Measurements from ENCODE around the gene OVOL1. TPM values are rescaled to one million over a fixed set of nuclear protein-coding genes. Genes with fewer than 3 reads are reported as not detected.

Gene OVOL1
- total RNA-seq, 4 donors from 2014 or later = 0.62 TPM; not detected in 3

DNA sequence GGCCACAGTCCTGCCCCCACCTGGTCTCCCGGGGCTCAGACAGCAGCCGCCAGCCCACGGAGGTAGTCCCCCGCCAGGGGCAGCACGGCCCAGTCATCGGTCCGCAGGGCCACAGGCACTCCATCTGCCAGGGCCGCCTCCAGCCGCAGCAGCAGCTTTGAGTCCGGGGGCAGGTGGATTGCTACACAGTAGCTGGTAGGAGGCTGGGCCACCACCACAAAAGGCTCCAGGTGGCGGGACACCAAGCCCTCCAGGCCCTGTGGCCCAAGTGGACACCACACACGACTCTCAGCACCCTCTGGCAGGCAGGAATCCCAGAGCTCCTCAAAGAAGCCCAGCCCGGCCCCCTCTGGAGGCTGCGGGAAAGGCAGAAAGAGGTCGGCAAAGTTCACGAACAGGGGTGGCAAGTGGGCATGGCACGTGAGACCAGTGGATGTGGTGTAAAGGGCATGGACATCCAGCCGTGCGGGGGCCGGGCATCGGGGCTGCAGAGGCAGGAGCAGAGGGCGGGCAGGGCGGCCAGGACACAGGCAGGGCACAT lies 9.0 kb upstream of the OVOL1 start:
- Histone ChIP-seq H3K27ac (no peak overlapping the region), H3K4me1 (peaks cover 0 to 64% (median 12%) of the 10 kb centered on the region in 3 donors), H3K4me3 (no peak overlapping the region), H3K36me3 (peaks cover 0 to 32% of the 10 kb centered on the region in 2 donors), H3K9me3 (no peaks in the 10 kb centered on the region), H3K27me3 (no peaks in the 10 kb centered on the region)
- ATAC-seq = no peak
- TF ChIP-seq, protein P1, sequence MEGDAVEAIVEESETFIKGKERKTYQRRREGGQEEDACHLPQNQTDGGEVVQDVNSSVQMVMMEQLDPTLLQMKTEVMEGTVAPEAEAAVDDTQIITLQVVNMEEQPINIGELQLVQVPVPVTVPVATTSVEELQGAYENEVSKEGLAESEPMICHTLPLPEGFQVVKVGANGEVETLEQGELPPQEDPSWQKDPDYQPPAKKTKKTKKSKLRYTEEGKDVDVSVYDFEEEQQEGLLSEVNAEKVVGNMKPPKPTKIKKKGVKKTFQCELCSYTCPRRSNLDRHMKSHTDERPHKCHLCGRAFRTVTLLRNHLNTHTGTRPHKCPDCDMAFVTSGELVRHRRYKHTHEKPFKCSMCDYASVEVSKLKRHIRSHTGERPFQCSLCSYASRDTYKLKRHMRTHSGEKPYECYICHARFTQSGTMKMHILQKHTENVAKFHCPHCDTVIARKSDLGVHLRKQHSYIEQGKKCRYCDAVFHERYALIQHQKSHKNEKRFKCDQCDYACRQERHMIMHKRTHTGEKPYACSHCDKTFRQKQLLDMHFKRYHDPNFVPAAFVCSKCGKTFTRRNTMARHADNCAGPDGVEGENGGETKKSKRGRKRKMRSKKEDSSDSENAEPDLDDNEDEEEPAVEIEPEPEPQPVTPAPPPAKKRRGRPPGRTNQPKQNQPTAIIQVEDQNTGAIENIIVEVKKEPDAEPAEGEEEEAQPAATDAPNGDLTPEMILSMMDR (IDR thresholded peaks at IDR 0.05) = no peak
- 100% methylated on average over 2 of the region's 23 CpGs; no CpG with 5 or more reads in 1 of the 2 donors for whole genome bisulfite sequencing, 2 donors (ENCODE audit: low coverage in 1 of 2)

DNA sequence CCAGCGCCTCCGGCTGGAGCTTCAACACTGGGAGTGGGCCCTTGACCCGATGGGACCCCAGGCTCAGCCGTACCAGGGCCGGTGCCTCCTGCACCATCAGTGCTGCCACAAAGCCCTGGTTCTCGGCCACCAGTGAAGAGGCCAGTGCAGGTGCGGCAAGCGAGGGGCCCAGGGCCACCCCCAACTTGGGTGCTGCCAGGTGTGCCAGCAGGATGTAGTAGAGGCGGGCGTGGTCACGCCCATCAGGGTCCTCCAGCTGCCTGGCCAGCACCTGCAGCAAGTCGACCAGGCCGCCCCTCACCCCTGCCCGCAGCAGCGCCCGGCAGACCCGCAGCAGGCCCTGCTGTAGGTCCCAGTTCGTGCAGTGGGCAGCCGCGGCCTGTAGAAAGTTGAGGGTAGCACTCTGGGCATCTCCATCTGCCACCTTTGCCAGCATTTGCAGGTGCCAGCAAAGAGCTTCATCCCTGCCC lies 8.4 kb upstream of the OVOL1 start:
- no peak overlapping the region for H3K4me3 ChIP-seq

DNA sequence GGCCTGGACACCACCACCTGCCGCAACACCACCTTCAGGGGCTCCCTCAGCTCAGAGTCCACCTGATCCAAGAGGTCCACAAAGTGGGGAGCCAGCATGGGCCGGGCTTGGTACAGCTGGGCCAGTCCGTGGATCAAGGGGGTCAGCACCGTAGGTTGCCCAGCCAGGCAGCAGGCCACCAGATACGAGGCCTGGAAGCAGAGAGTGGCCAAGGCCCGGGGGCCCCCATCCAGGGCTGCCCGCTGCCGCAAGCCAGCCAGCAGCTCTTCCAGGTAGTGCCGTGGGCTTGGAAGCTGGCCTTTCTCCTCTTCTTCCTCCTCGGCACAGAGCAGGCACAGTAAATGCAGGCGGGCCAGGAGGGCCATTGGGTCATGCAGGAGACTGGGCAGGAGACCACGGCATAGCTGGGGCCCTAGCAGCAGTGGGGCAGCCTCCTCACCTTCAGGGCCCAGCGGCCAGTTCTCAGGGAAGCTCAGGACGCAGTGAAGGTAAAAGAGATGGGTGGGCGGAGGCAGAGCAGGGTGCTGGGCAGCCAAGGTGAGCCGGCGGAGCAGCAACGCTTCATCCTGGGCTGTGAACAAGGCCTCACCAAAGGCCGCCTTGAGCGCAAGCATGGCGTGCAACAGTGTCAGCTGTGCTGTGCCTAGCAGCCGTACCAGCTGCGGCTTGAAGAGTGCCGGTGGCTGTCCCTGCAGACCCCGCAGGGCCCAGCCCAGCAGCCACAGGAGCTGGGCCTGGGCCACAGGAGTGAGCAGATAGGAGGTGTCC lies 7.8 kb upstream of the OVOL1 start:
- peaks cover 3% of the 10 kb centered on the region for H3K27me3 ChIP-seq
- WGBS, 2 donors (ENCODE audit: low coverage in 1 of 2) = no CpG with 5 or more reads among the region's 25 CpGs
- ATAC-seq = no peak
- H3K4me3 ChIP-seq = peak overlapping the region; percentile 75 to 98
- H3K36me3 ChIP-seq = peaks cover 0 to 32% of the 10 kb centered on the region in 2 donors
- H3K27ac ChIP-seq = peak overlapping the region in 1 of 4 donors; percentile 87
- H3K9me3 ChIP-seq = no peaks in the 10 kb centered on the region
- peaks cover 0 to 59% (median 12%) of the 10 kb centered on the region in 3 donors for H3K4me1 ChIP-seq
- TF ChIP-seq POLR2AphosphoS5 (IDR thresholded peaks at IDR 0.05) (no peak), EP300 (IDR thresholded peaks at IDR 0.05) (no peak), POLR2A (IDR thresholded peaks at IDR 0.05) (no peak)
- TF ChIP-seq, protein P1 (IDR thresholded peaks at IDR 0.05) = no peak

More for the DNA sequence above, 8.4 kb upstream of the OVOL1 start:
- Histone ChIP-seq H3K27ac (no peak overlapping the region), H3K27me3 (no peaks in the 10 kb centered on the region), H3K4me1 (peaks cover 0 to 64% (median 12%) of the 10 kb centered on the region in 3 donors), H3K36me3 (peaks cover 0 to 32% of the 10 kb centered on the region in 2 donors), H3K9me3 (no peaks in the 10 kb centered on the region)
- WGBS, 2 donors (ENCODE audit: low coverage in 1 of 2) = no CpG with 5 or more reads among the region's 20 CpGs
- TF ChIP-seq, protein P1 (IDR thresholded peaks at IDR 0.05) = no peak
- TF ChIP-seq EP300 (IDR thresholded peaks at IDR 0.05) (no peak), POLR2AphosphoS5 (IDR thresholded peaks at IDR 0.05) (no peak), POLR2A (IDR thresholded peaks at IDR 0.05) (no peak)
- no peak for ATAC-seq

DNA sequence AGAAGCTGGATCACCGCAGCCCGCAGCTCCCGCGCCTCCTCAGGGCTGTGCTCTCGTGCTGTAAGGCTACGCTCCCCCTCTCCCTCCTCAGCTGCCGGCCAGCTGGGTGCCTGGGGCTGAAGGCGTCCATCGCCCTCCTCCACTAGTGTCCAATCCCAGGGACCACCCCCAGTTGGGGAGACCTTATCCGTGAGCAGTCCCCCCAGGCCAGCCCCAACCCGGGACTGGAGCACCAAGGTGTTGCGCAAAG lies 7.3 kb upstream of the OVOL1 start:
- H3K4me3 ChIP-seq = peak overlapping the region; percentile 75 to 98
- H3K9me3 ChIP-seq = no peaks in the 10 kb centered on the region
- WGBS, 2 donors (ENCODE audit: low coverage in 1 of 2) = no CpG with 5 or more reads among the region's 12 CpGs
- H3K4me1 ChIP-seq = peaks cover 0 to 58% (median 12%) of the 10 kb centered on the region in 3 donors
- H3K27ac ChIP-seq = peak overlapping the region in 3 of 4 donors; percentile 78 to 87 (median 80)
- no peak for ATAC-seq
- TF ChIP-seq POLR2A (IDR thresholded peaks at IDR 0.05) (no peak), POLR2AphosphoS5 (IDR thresholded peaks at IDR 0.05) (no peak)
- TF ChIP-seq, protein P1 (IDR thresholded peaks at IDR 0.05) = no peak
- peaks cover 8% of the 10 kb centered on the region for H3K27me3 ChIP-seq
- peaks cover 0 to 32% of the 10 kb centered on the region in 2 donors for H3K36me3 ChIP-seq

Measured in gastroesophageal sphincter (tissue), 4 donors.